SH-SY5Y (cell line): ENCODE measurements around the gene CAMTA1.

Experiments used
- GATA2 ChIP-seq: IDR thresholded peaks from 2 replicates; pipeline ENCODE4 v1.6.1; 2011; ENCODE audit warnings: mild to moderate bottlenecking, low read depth, low read length
- GATA3 ChIP-seq: IDR thresholded peaks from 2 replicates; pipeline ENCODE4 v1.6.1; 2011; ENCODE audit warnings: low read depth, mild to moderate bottlenecking, low read length, moderate library complexity

GRCh38 chr1:6999826-7000225 lies 214.6 kb downstream of the CAMTA1 start:
- TF ChIP-seq GATA2 (no peak), GATA3 (no peak)
